Measurements from ENCODE around the gene VWA5A. TPM values are rescaled to one million over a fixed set of nuclear protein-coding genes. Genes with fewer than 3 reads are reported as not detected.

The VWA5A gene
- total and polyA plus RNA-seq, 2 of the 13 experiments (the other 11 are each of a cell fraction or from before 2014, with no cell fraction given) = 1.3 to 1.8 TPM

DNA sequence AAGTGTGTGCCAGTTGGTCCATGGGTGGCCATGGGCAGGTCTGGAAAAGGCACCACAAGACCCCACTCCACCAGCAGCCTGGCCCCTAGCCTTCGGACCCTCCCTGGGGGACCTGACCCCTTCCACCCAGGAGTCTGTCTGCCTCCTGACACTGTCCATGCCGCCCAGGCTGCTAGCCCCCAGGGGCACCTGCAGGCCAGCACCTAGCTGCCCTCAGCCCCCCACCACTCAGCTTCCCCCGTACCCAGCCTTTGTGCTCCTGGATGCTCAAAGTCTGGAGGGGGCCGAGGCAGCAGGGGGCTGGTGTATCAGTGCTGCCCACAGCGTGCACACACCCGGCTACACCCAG is 39.8 kb upstream of the VWA5A start:
- ATAC-seq (peak; percentile 21; the same call in 2 of the 3 replicates), FAIRE-seq (no peak), DNase-seq (ENCODE audit: low spot score) (no peak)
- no peaks in the 10 kb centered on the region for H3K36me3 ChIP-seq (replicated peaks in 1 of 2; ENCODE audit: control insufficient read depth in 1 of 2, insufficient read depth in 2 of 2, low read length in 2 of 2)
- H3K27ac ChIP-seq (ENCODE audit: extremely low read length, insufficient read depth, low read length) = no peak overlapping the region
- intact Hi-C loops (cut with micrococcal nuclease; ENCODE audit: unreplicated experiment) = no loop called here
- 0 out of 2 replicates have a peak overlapping the region, but pooled peaks have one; percentile 63 for H3K4me2 ChIP-seq (ENCODE audit: low read depth, low read length)
- TF ChIP-seq ZNF530 (CRISPR knock-in tag; IDR thresholded peaks at IDR 0.05; ENCODE audit: low read depth) (no peak), SALL2 (CRISPR knock-in tag; IDR thresholded peaks at IDR 0.05) (no peak), ZNF816 (CRISPR knock-in tag; IDR thresholded peaks at IDR 0.05; ENCODE audit: borderline replicate concordance) (no peak), PAX8 (CRISPR knock-in tag; IDR thresholded peaks at IDR 0.05; ENCODE audit: borderline replicate concordance) (no peak), ZBED4 (CRISPR knock-in tag; IDR thresholded peaks at IDR 0.05; ENCODE audit: borderline replicate concordance) (no peak), SKI (IDR thresholded peaks at IDR 0.05; ENCODE audit: partially characterized antibody) (no peak), CHCHD3 (CRISPR knock-in tag; IDR thresholded peaks at IDR 0.05) (no peak), ZNF234 (CRISPR knock-in tag; conservative IDR thresholded peaks at IDR 0.05) (no peak)
- H3K79me2 ChIP-seq (ENCODE audit: insufficient read depth, low read length) = no peaks in the 10 kb centered on the region
- 0 out of 2 replicates have a peak, but pooled peaks cover 9% of the 10 kb centered on the region for H3K4me1 ChIP-seq (ENCODE audit: insufficient read depth, low read length)
- no peak overlapping the region for H3K4me3 ChIP-seq (replicated peaks in 1 of 3; ENCODE audit: insufficient read depth in 1 of 3, low read depth in 2 of 3, low read length in 3 of 3)
- H3K9ac ChIP-seq (ENCODE audit: insufficient read depth, low read depth, low read length) = no peak overlapping the region
- POLR2A ChIA-PET = no interaction called here
- H3K27me3 ChIP-seq (ENCODE audit: control insufficient read depth in 1 of 2, insufficient read depth in 2 of 2, low read length in 2 of 2) = peaks cover 10 to 23% of the 10 kb centered on the region in 2 experiments; a peak in 4 of 5 replicates
- no peaks in the 10 kb centered on the region for H3K9me3 ChIP-seq (ENCODE audit: low read length)
- H2AFZ ChIP-seq (ENCODE audit: low read length) = no peak overlapping the region
- CTCF ChIA-PET (ENCODE audit: low intra/inter-chr PET ratio, low total read pairs) = no interaction called here
- in situ Hi-C loops (cut with HindIII; ENCODE audit: extremely low pct_ligation_motif_present, low pct_unique_long_range_greater_than_20kb) = loop anchor here (5.0 kb wide), 1 partner anchor 122 kb away; no protein-coding TSS in a partner anchor
- no TSS peak for BruUV-seq (replicated peaks)
- WGBS (ENCODE audit: low lambda C conversion rate) = 14% methylated on average over 4 of the region's 6 CpGs
- no peaks in the 10 kb centered on the region for H4K20me1 ChIP-seq (ENCODE audit: insufficient read depth, low read length)

All from HepG2 (cell line).